ENCODE data around the gene EFCAB7. TPM values are rescaled to one million over a fixed set of nuclear protein-coding genes. Genes with fewer than 3 reads are reported as not detected.
"Not testable (repeated sequence)": the region's sequence is repeated elsewhere in the genome, so short reads cannot be mapped to it uniquely, and the experiment has no call there.

Gene EFCAB7
- total RNA-seq, 1 experiment from 2014 or later: 16.1 TPM

GRCh38 chr1:63548303-63548702 is 25.0 kb downstream of the EFCAB7 start:
- DNase-seq (ENCODE audit: low read depth): no peak

- no peak for DNase-seq (ENCODE audit: low read depth)
These were observed 25.6 kb downstream of the EFCAB7 start for GRCh38 chr1:63548877-63549276.

DNA sequence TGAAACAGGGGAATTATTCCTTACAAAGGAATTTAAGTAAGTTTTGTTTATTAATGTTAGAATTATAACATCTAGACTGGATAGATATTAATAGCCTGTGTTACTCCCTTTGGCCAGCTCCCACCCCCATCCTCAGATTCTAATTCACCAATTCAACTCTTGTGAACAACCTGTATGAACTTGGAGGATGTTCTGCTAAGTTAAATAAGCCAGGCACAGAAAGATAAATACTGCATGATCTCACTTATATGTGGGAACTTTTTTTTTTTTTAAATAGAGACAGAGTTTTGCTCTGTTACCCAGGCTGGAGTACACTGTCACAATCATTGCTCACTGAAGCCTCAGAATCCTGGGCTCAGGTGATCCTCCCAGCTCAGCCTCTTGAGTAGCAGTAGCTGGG is 32.2 kb downstream of the EFCAB7 start:
- no peak for DNase-seq (ENCODE audit: low read depth)

DNA sequence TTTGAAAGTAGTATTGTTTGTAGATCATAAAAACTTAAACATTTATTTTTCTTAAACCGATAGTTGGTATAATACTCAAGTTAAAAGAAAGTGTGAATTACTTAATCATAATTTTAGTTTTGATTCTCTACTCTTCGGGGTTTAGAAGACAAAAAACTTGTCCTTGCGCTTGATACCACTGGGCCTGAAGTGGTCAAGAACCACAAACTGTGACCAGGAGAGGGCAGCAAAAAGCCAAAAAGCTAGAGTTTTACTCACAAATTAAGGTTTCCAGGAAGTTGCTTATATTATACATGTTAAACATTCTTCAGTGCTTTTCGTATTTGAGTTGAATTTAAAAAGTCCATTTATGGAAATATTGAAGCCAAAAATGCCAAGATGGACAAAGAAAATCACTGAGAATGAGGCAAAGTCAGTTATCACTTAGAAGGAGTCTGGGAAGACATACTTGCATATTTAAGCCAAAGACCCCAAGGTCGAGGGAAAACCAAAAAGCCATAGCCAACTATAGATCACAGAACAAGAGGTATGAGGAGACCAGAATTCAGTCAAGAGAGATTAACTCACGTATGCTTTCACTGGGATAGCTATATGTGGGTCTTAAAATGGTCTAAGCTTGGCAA is 34.2 kb downstream of the EFCAB7 start:
- peak; percentile 37 for DNase-seq (ENCODE audit: low read depth)

GRCh38 chr1:63559357-63559756 is 36.0 kb downstream of the EFCAB7 start:
- DNase-seq (ENCODE audit: low read depth): no peak

- DNase-seq (ENCODE audit: low read depth): no peak
These were observed 40.4 kb downstream of the EFCAB7 start for GRCh38 chr1:63563745-63564144.

DNA sequence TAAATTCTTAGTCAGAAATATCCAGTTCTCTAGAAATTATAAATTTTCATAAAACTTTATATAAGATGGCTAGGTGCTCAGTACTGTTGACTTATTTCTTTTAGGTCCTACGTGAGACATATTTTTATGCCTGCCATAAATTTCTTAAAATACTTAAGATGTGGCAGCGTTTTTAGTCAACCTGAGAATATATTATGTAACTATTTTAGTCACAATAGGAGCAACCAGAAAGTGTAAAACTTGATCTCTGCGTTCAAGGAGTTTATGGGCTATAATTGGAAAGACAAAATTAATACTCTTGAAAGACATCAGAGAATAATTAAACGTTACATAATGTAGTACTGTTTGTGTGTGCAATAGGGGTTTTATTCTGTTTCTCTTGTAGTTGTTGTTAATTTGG is 45.7 kb downstream of the EFCAB7 start:
- DNase-seq (ENCODE audit: low read depth): no peak

- DNase-seq (ENCODE audit: low read depth): no peak
These were observed 46.5 kb downstream of the EFCAB7 start for GRCh38 chr1:63569640-63570316.

DNA sequence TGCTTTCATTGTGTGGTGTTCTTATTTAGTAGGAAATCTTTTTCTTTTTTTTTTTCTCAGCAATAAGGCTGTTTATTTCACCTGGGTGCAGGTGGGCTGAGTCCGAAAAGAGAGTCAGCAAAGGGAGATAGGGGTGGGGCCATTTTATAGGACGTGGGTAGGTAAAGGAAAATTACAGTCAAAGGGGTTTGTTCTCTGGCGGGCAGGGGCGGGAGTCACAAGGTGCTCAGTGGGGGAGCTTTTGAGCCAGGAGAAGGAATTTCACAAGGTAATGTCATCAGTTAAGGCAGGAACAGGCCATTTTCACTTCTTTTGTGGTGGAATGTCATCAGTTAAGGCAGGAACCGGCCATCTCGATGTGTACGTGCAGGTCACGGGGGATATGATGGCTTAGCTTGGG is 49.4 kb downstream of the EFCAB7 start:
- not testable (repeated sequence) for DNase-seq (ENCODE audit: low read depth)

- not testable (repeated sequence) for DNase-seq (ENCODE audit: low read depth)
These were observed 51.0 kb downstream of the EFCAB7 start for GRCh38 chr1:63574203-63574796.

GRCh38 chr1:63575340-63575826 is 52.1 kb downstream of the EFCAB7 start:
- DNase-seq (ENCODE audit: low read depth): peak; percentile 35

DNA sequence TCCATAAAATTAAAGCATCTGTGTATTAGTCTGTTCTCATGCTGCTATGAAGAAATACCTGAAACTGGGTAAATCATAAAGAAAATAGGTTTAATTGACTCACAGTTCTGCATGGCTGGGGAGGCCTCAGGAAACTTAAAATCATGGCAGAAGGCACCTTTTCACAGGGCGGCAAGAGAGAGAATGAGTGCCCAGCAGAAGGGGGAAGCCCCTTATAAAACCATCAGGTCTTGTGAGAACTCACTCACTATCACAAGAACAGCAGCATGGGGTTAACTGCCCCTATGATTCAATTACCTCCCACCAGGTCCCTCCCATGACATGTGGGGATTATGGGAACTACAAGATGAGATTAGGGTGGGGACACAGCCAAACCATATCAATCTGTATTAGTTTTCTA is 63.0 kb downstream of the EFCAB7 start:
- DNase-seq (ENCODE audit: low read depth): not testable (repeated sequence)

DNA sequence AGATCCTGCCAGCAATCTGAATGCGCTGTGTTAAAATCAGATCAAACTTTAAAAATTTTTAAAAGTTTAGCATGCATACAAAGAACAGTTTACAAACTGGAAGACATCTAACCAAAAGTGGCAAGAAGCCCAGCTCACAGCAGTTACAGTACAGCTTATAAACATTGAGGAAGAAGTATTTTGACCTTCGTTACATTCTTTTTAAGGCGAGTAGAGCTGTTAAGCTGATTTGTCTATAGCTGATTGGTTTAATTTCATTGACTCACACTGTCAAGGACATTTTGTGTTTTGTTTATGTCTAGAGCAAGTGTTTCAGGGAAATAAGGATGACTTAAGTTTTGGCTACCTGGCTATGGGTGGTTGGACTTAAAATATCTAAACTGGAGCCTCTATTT is 66.8 kb downstream of the EFCAB7 start:
- no peak for DNase-seq (ENCODE audit: low read depth)

DNA sequence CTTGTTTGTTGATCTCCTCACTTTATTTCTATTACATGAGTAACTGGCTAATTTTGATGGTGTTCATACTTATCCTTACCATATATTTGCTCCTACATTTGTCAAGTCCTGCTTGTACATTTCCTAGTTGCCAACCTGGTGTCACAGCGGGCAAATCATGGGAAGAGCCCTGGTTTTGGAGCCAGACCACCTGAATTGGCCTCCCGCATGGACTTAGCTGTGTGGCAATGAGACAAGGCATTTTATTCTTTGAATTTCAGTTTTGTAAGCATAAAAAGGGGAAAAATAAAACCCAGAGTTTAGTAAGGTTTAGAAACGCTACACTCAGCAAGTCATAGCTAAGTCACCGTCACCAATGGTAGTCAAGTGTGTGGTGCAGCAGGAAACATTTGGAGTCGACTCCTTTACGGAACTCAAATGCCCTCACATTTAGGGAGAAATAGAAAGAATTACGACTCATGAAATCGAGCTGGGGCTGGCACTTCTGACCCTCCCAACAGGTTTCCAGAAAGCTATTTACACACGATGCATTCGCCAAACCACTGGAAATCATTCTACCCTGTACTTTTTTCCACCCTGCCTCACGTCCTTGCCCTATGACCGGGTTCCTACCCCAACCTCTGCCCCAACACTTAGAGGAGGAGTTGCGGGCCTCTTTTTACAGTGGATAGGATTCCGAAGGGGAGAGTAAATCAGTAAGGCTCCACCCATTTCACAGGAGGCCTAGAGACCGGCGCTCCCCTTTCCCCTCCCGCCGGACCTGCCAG is 69.4 kb downstream of the EFCAB7 start:
- no peak for DNase-seq (ENCODE audit: low read depth)

DNA sequence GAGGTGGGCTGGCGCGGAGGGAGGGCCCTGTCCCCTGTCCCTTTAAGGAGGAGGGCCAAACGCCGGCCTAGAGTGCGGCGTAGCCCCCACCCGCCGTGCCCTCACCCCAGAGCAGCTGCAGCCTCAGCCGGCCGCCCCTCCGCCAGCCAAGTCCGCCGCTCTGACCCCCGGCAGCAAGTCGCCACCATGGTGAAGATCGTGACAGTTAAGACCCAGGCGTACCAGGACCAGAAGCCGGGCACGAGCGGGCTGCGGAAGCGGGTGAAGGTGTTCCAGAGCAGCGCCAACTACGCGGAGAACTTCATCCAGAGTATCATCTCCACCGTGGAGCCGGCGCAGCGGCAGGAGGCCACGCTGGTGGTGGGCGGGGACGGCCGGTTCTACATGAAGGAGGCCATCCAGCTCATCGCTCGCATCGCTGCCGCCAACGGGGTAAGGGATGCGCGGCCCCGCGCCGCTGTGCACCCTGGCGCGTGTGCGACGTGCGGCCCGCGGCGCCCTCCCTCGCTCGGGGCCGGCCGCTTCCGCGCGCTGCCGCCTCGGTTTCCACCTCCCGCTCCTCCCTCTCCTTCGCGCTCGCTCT is 70.1 kb downstream of the EFCAB7 start, which contains the start of gene PGM1:
PGM1 (plus strand) TSS at position 109 of the 583 bp plus-strand sequence; CDS start at position 187, 78 bp downstream.
- peak; percentile 82 for DNase-seq (ENCODE audit: low read depth)

GRCh38 chr1:63593886-63594605 is 70.7 kb downstream of the EFCAB7 start:
- DNase-seq (ENCODE audit: low read depth): peak; percentile 74

- DNase-seq (ENCODE audit: low read depth): no peak
These were observed 72.1 kb downstream of the EFCAB7 start for GRCh38 chr1:63595435-63595834.

DNA sequence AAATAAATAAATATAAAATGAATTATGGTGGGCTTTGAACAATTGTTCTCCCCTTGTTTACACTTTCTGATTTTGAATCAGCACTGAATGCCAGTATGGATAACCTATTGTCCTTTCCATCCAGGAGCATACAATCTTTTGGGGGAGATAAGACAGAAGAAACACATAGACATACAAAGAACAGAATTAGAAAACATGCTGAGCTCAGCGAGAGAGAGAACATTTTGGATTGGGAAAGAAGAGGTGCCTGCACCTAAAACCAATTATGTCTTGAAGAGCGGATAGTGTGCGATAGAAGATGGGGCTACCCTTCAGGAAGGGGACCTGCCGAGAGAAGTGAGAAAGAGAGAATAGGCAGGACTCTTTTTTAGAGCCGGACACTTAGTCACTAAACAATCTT is 76.5 kb downstream of the EFCAB7 start:
- DNase-seq (ENCODE audit: low read depth): no peak

DNA sequence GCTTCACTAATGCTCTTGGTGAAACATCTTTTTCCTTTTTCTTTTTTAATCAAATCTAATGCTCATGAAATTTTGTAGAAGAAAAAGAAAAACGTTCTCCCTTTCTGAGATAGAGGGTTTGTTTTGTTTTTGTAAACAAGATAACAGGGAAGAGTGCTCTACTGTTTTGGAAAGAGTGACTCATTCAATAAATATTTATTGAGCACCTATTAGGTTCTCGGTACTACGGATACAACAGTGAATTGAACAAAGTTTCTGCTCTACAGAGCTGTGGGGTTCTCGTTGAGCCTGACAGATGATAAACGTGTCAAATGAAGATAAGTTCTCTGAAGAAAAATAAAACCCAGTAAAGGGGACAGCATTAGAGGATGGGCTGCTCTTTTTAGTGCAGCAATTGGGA is 76.9 kb downstream of the EFCAB7 start:
- DNase-seq (ENCODE audit: low read depth): no peak

- DNase-seq (ENCODE audit: low read depth): peak; percentile 7
These were observed 77.7 kb downstream of the EFCAB7 start for GRCh38 chr1:63601061-63601460.

GRCh38 chr1:63601463-63601862 is 78.1 kb downstream of the EFCAB7 start:
- no peak for DNase-seq (ENCODE audit: low read depth)
